ENCODE measurements around the gene RANBP2.

GRCh38 chr2:108824316-108825070 lies 105.2 kb downstream of the RANBP2 start:
- TF ChIP-seq CTCF (IDR thresholded peaks at IDR 0.05; ENCODE audit: low read depth, low read length, missing input control): no peak
- no peak for TF ChIP-seq TAF1 (conservative IDR thresholded peaks at IDR 0.05)
- no peak for TF ChIP-seq RAD21 (IDR thresholded peaks at IDR 0.05)
- TF ChIP-seq JUND (IDR thresholded peaks at IDR 0.05): no peak
- no peak for TF ChIP-seq SP1 (IDR thresholded peaks at IDR 0.05)
- TF ChIP-seq RXRA (IDR thresholded peaks at IDR 0.05): no peak

All from liver (tissue), 3 donors.